Skeletal muscle satellite cell (primary cell): ENCODE measurements around the gene MAGI2.
"Not testable (repeated sequence)": the region's sequence is repeated elsewhere in the genome, so short reads cannot be mapped to it uniquely, and the experiment has no call there.

Source experiments
- H3K27me3 ChIP-seq: 2 replicates; pipeline ENCODE4 v1.7.0; 2013; ENCODE audit warnings: low read length; ENCODE audit not compliant: control insufficient read depth, insufficient read depth
- H3K36me3 ChIP-seq: 2 replicates; pipeline ENCODE4 v1.7.0; 2013; ENCODE audit warnings: mild to moderate bottlenecking, control low read depth, low read length; ENCODE audit not compliant: insufficient read depth
- H3K4me1 ChIP-seq: 2 replicates; pipeline ENCODE4 v1.7.0; 2013; ENCODE audit warnings: low read length; ENCODE audit not compliant: control insufficient read depth, insufficient read depth
- H3K4me2 ChIP-seq: 2 replicates; pipeline ENCODE4 v1.7.0; 2013; ENCODE audit warnings: mild to moderate bottlenecking, low read length
- H3K4me3 ChIP-seq: 2 replicates; pipeline ENCODE4 v1.7.0; 2013; ENCODE audit warnings: low read length
- H3K9ac ChIP-seq: 2 replicates; pipeline ENCODE4 v1.7.0; 2013; ENCODE audit warnings: mild to moderate bottlenecking, low read depth, low read length, moderate library complexity
- H3K9me3 ChIP-seq: replicated peaks from 2 replicates; pipeline ENCODE4 v1.7.0; 2013; ENCODE audit warnings: mild to moderate bottlenecking, control low read depth, low read length

MAGI2 gene

GRCh38 chr7:78307892-78308291, 1145.6 kb downstream of the MAGI2 start:
- no peaks in the 10 kb centered on the region for H3K4me1 ChIP-seq
- no peak overlapping the region for H3K4me2 ChIP-seq
- no peak overlapping the region for H3K4me3 ChIP-seq
- H3K36me3 ChIP-seq, result no peaks in the 10 kb centered on the region
- H3K27me3 ChIP-seq, result no peaks in the 10 kb centered on the region
- H3K9ac ChIP-seq, result no peak overlapping the region
- H3K9me3 ChIP-seq, result no peaks in the 10 kb centered on the region

GRCh38 chr7:78306634-78307033, 1146.8 kb downstream of the MAGI2 start:
- Histone ChIP-seq H3K4me3 (no peak overlapping the region), H3K27me3 (no peaks in the 10 kb centered on the region), H3K9ac (no peak overlapping the region), H3K36me3 (no peaks in the 10 kb centered on the region), H3K4me2 (no peak overlapping the region), H3K4me1 (peaks cover 6% of the 10 kb centered on the region), H3K9me3 (no peaks in the 10 kb centered on the region)

- H3K9ac ChIP-seq, result peak overlapping the region; percentile 43
Observed at GRCh38 chr7:78301407-78301806, 1152.1 kb downstream of the MAGI2 start.

GRCh38 chr7:78299088-78299487, 1154.4 kb downstream of the MAGI2 start:
- Histone ChIP-seq H3K4me2 (no peak overlapping the region), H3K9me3 (no peaks in the 10 kb centered on the region), H3K4me1 (peaks cover 49% of the 10 kb centered on the region), H3K9ac (no peak overlapping the region), H3K36me3 (no peaks in the 10 kb centered on the region), H3K27me3 (no peaks in the 10 kb centered on the region), H3K4me3 (no peak overlapping the region)

More at GRCh38 chr7:78301407-78301806, 1152.1 kb downstream of the MAGI2 start:
- Histone ChIP-seq H3K4me2 (peak overlapping the region; percentile 58), H3K4me1 (peaks cover 35% of the 10 kb centered on the region), H3K9me3 (no peaks in the 10 kb centered on the region), H3K36me3 (no peaks in the 10 kb centered on the region), H3K27me3 (no peaks in the 10 kb centered on the region), H3K4me3 (no peak overlapping the region)

- Histone ChIP-seq H3K4me3 (no peak overlapping the region), H3K9me3 (no peaks in the 10 kb centered on the region), H3K4me2 (no peak overlapping the region), H3K4me1 (peaks cover 44% of the 10 kb centered on the region), H3K9ac (no peak overlapping the region), H3K27me3 (no peaks in the 10 kb centered on the region), H3K36me3 (no peaks in the 10 kb centered on the region)
Observed at GRCh38 chr7:78296644-78297371, 1156.7 kb downstream of the MAGI2 start.

- Histone ChIP-seq H3K4me3 (no peak overlapping the region), H3K4me2 (no peak overlapping the region), H3K27me3 (no peaks in the 10 kb centered on the region), H3K9ac (no peak overlapping the region), H3K36me3 (no peaks in the 10 kb centered on the region), H3K4me1 (peaks cover 37% of the 10 kb centered on the region), H3K9me3 (no peaks in the 10 kb centered on the region)
Observed at GRCh38 chr7:78296046-78296597, 1157.3 kb downstream of the MAGI2 start.

- H3K4me3 ChIP-seq, H3K27me3 ChIP-seq, H3K4me1 ChIP-seq, H3K9ac ChIP-seq, H3K36me3 ChIP-seq, H3K4me2 ChIP-seq, H3K9me3 ChIP-seq: not testable (repeated sequence)
Observed at GRCh38 chr7:78289471-78289870, 1164.0 kb downstream of the MAGI2 start.

- Histone ChIP-seq H3K27me3 (no peaks in the 10 kb centered on the region), H3K4me3 (no peak overlapping the region), H3K9ac (no peak overlapping the region), H3K9me3 (no peaks in the 10 kb centered on the region), H3K4me2 (no peak overlapping the region), H3K4me1 (peaks cover 11% of the 10 kb centered on the region), H3K36me3 (no peaks in the 10 kb centered on the region)
Observed at GRCh38 chr7:78284945-78285344, 1168.5 kb downstream of the MAGI2 start.

- Histone ChIP-seq H3K4me3 (no peak overlapping the region), H3K4me1 (peaks cover 25% of the 10 kb centered on the region), H3K9me3 (no peaks in the 10 kb centered on the region), H3K9ac (no peak overlapping the region), H3K4me2 (no peak overlapping the region), H3K36me3 (no peaks in the 10 kb centered on the region), H3K27me3 (no peaks in the 10 kb centered on the region)
Observed at GRCh38 chr7:78280276-78280675, 1173.2 kb downstream of the MAGI2 start.

- H3K4me1 ChIP-seq, result peaks cover 21% of the 10 kb centered on the region
- H3K9me3 ChIP-seq, result no peaks in the 10 kb centered on the region
- H3K4me3 ChIP-seq, result peak overlapping the region; percentile 5
- H3K27me3 ChIP-seq, result no peaks in the 10 kb centered on the region
- peak overlapping the region; percentile 30 for H3K9ac ChIP-seq
- peak overlapping the region; percentile 49 for H3K4me2 ChIP-seq
- no peaks in the 10 kb centered on the region for H3K36me3 ChIP-seq
Observed at GRCh38 chr7:78279457-78279856, 1174.0 kb downstream of the MAGI2 start.

- Histone ChIP-seq H3K36me3 (no peaks in the 10 kb centered on the region), H3K4me1 (peaks cover 21% of the 10 kb centered on the region), H3K9me3 (no peaks in the 10 kb centered on the region), H3K9ac (peak overlapping the region; percentile 30), H3K4me3 (peak overlapping the region; percentile 5), H3K27me3 (no peaks in the 10 kb centered on the region), H3K4me2 (peak overlapping the region; percentile 49)
Observed at GRCh38 chr7:78279032-78279431, 1174.4 kb downstream of the MAGI2 start.

GRCh38 chr7:78267141-78267540, 1186.3 kb downstream of the MAGI2 start:
- Histone ChIP-seq H3K36me3 (no peaks in the 10 kb centered on the region), H3K9ac (no peak overlapping the region), H3K9me3 (no peaks in the 10 kb centered on the region), H3K4me1 (no peaks in the 10 kb centered on the region), H3K27me3 (no peaks in the 10 kb centered on the region), H3K4me3 (no peak overlapping the region), H3K4me2 (no peak overlapping the region)
